NCI-H748 (cell line): ENCODE data around the gene DNASE1.
"Not testable (repeated sequence)": the region's sequence is repeated elsewhere in the genome, so short reads cannot be mapped to it uniquely, and the experiment has no call there.

Experiments used
- DNase-seq: peaks from one replicate; lab custom pipeline; 2025; ENCODE audit not compliant: unreplicated experiment; lab: John Stamatoyannopoulos, UW

DNASE1 gene, protein sequence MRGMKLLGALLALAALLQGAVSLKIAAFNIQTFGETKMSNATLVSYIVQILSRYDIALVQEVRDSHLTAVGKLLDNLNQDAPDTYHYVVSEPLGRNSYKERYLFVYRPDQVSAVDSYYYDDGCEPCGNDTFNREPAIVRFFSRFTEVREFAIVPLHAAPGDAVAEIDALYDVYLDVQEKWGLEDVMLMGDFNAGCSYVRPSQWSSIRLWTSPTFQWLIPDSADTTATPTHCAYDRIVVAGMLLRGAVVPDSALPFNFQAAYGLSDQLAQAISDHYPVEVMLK

DNA sequence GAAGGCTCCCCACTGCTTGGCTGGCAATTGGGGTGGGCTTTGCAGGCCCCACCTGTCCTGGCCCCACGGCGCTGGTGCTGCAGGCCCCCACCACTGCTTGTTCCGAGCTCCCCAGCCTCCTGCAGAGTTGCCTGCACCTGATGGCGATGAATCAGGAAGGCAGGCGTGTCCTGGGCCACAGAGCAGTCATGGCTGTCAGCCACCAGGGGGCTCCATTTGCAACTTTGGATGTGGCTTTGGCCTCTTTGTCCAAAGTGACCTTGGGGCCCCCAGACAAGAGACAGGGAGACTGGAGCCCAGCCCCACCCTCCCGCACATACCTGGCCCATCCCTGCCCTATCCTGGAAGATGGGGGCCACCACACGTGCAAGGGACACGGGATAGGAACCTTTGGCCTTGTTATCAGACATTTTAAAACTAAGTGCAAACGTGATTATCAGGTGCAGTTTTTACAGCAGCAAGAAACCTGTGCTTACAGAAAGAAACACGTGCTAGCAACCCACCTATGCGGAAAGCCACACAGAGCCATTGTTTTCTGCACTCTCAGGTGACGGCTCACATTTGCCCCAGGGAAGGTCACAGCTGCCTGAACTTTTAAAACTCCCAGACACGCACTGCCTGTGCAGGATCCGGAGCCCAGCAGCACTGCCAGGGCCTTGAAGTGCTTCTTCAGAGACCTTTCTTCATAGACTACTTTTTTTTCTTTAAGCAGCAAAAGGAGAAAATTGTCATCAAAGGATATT lies at the start of gene DNASE1:
Gene DNASE1, plus strand, starts transcription at position 443 of the 743 bp plus-strand sequence. CDS start 683 bp downstream, outside the sequence.
- peak; percentile 55 for DNase-seq

DNA sequence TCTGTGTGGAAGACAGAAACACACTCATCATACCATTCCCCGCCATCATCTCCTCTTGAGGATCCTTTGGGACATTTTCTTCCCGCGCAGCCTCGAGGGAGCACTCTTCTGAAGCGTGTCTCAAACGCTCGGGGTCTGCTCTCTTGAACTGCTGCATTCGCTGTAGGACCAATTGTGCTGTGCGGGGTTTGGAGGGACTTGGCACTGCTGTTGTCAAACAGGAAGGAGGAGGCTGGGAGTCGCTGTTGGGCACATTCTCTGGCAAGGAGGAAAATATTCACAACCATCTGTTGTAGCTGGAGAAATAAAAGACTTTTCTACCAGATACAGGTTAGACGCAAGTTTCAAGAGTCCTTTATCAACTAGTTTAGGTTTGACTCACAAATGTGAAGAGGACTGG lies 48.0 kb upstream of the DNASE1 start:
- no peak for DNase-seq

- no peak for DNase-seq
Observed at GRCh38 chr16:3607161-3607560, 47.3 kb upstream of the DNASE1 start.

DNA sequence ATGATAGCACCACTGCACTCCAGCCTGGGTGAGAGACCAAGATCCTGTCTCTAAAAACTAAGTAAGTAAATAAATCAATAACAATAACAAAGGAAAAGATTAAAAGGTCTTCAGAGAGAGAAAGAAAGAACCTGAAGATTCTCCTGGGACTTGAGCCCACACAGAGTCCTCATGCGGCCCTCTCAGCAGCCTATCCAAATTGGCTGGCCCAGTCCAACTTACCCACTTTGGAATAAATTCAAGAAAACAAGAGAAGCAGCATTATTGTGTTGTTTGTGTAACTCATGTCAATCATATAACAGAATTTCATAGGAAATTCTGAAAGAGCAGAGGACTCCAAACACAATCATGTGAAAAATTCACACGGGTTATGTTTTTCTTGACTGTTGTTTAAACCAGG lies 46.9 kb upstream of the DNASE1 start:
- no peak for DNase-seq

DNA sequence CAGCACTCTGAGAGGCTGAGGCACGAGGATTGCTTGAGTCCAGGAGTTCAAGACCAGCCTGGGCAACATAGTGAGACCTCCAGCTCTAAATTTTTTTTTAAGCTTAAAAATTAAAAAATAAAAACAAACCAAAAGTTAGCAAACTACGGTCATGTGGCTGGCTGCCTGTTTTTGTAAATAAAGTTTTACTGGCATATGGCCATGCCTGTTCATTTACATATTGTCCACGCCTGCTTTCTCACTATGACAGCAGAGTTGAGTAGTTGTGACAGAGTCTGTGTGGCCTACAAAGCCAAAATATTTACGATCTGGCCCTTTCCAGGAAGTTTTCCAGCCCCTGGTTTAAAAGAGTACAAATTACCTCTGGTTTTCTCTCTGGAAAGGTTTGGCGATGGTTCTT lies 46.4 kb upstream of the DNASE1 start:
- no peak for DNase-seq

DNA sequence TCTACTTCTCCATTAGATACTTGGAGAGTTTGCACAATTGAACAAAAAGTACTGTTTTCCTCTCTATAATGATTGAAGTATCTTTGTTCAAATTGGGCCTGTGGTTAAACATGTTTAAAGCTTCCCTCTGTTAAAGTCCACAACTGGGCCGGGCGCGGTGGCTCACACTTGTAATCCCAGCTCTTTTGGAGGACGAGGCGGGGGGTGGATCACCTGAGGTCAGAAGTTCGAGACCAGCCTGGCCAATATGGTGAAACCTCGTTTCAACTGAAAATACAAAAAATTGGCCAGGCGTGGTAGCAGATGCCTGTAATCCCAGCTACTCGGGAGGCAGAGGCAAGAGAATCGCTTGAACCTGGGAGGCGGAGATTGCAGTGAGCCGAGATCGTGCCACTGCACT lies 45.5 kb upstream of the DNASE1 start:
- DNase-seq, result not testable (repeated sequence)

DNA sequence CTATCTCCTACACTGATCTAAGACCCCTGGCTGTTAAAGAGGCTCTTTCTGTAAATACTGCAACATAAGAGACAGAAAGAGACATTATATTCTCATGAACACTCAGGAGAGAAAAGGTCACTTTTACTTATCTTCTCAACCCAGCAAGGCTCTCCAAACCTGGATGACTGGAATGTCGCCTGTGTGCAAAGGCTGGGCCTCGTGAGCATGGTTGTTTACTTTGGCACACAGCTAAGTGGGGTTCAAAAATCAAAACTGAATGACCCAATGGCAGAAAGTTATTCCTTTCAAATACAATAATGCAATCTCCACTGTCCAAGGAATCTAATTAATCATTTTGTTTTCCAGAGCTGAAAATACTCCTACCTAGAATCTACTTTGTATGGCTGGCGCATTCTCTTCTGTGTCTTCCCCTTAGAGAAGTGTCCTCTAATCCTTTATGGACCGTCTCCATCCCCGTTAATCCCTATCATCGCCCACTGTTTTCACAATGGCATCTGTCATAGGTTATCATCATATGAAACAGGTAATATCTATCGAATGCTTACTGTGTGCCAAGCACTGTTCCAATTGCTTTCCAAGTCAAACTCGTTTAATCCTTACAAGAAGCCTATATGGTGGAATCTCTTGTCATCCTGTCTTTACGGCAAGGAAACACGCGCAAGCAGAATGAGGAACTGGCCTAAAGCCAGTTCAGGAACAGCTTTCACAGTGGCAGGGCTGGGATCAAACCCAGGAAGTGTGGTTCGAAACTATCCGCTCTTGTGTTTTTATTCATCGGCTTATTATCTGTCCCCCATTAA lies 44.4 kb upstream of the DNASE1 start:
- DNase-seq, result no peak

DNA sequence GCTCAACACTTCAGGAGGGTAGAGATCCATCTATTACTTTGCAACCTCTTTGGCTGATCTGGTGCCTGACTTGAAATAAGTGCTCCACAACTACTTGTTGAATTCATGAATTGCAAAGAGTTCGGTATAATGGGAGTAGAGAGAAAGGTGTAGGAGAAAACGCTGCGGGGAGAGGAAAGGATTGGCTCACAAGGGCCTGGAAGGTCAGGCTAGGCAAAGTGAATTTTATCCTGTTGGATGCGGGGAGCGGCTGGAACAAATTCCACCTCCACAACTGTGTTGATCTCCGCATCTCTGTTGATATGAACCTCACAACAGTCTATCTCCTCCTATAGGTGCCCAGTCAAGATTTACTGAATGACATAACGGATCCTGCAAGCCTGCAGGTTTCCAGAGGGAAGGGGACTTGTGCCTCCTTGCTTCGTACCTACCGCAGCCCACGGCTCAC lies 43.8 kb upstream of the DNASE1 start:
- DNase-seq, result peak; percentile 38

GRCh38 chr16:3611146-3611975 lies 43.1 kb upstream of the DNASE1 start, which contains the start of gene SLX4:
TSS of gene SLX4 (minus strand) at chr16:3611606. CDS start at chr16:3608964, 2,642 bp downstream.
- DNase-seq, result peak; percentile 90

GRCh38 chr16:3612510-3613466 lies 41.7 kb upstream of the DNASE1 start:
- no peak for DNase-seq

DNA sequence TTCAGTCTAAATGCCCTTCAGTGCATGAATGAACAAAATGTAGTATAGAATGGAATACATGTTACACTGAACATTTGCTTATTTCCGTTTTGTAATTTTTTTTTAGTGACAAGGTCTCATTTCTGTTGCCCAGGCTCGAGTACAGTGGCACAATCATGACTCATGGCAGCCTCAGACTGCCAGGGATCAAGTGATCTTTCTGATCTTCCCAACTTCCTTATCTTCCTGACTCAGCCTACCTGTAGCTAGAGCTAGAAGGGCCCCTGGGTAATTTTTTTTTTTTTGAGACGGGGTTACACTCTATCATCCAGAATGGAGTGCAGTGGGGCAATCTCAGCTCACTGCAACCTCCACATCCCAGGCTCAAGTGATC lies 35.7 kb upstream of the DNASE1 start:
- no peak for DNase-seq

DNA sequence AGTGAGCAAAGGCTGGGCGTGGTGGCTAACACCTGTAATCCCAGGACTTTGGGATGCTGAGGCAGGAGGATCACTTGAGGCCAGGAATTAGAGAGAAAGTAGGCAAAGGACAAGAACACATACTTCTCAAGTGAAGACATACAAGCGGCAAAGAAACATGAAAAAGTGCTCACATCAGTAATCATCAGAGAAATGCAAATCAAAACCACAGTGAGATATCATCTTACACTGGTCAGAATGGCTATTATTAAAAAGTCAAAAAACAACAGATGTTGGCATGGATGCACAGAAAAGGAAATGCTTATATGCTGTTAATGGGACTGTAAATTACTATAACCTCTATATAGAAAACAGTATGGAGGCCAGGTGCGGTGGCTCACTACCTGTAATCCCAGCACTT lies 30.8 kb upstream of the DNASE1 start:
- no peak for DNase-seq

- DNase-seq, result no peak
Observed at GRCh38 chr16:3625331-3625730, 29.2 kb upstream of the DNASE1 start.

DNA sequence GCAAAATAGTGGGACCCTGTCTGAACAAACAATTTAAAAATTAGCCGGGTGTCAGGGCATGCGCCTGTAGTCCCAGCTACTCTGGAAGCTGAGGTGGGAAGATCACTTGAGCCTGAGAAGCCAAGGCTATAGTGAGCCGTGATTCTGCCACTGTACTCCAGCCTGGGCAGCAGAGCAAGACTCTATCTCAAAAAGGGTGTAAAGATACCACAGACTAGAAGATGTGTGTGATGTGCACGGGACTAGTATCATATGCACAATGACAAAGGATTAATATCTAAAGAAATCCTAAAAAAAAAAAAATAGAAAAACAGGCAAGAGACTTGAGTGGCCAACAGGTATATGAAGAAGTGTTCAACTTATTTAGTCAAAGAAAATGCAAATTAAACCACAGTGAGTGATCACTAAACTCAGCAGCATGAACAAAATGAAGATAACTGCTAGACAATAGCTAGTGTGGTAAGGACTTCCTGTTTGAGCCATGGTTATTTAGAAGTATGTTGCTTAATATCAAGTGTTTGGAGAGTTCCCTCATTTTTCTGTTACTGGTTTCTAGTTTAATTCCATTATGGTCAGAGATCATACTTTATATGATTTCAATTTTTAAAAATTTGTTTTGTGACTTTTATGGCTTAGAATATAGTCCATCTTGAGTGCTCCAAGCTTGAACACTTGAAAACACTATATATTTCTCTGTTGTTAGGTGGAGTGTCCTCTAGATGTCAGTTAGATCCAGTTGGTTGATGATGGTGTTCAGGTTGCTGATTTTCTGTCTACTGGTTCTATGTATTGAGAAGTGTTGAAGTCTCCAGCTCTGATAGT lies 28.4 kb upstream of the DNASE1 start:
- no peak for DNase-seq

GRCh38 chr16:3637371-3637923 lies 17.0 kb upstream of the DNASE1 start:
- no peak for DNase-seq

DNA sequence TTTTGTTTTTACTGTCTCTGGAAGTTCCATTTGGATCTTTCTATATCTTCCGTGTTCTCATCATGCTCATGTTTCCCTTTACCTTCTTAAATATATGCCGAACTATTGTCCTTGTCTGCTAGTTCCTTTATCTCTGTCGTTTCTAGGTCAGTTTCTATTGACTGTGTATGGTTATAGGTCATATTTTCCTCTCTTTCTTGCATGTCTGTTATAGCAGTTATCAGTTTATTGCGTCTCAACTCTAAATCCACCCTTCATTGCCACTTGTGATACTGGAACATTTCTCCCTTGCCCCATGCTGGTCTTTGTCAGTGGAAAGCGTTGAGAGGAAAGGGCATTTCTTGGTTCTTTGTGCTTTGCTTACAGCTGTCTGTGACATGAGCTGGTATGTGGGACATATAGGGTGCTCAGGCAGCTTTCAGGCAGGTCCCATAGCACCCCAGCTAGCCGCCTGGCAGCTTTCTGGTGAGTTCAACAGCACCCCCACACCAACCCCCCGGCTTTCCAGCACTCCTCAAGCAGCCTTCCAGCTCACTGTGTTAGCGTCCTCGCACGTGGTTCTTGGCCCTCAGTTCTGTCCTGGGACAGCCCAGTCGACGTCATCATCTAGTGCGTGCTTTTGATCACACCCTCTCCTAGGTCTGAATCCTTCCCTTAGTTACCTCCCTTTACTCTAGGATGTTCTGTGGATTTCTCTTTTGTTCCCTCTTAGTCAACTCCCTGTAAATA lies 15.4 kb upstream of the DNASE1 start:
- no peak for DNase-seq

- no peak for DNase-seq
Observed at GRCh38 chr16:3640207-3640606, 14.3 kb upstream of the DNASE1 start.
